ENCODE measurements around the gene SPECC1L. TPM values are rescaled to one million over a fixed set of nuclear protein-coding genes. Genes with fewer than 3 reads are reported as not detected.
A peak's percentile ranks its signal among the peaks of the same experiment; 100 is the strongest.
"Not testable (repeated sequence)": the region's sequence is repeated elsewhere in the genome, so short reads cannot be mapped to it uniquely, and the experiment has no call there.

SPECC1L gene
- total RNA-seq, 1 experiment from 2014 or later, result 14.1 TPM

DNA sequence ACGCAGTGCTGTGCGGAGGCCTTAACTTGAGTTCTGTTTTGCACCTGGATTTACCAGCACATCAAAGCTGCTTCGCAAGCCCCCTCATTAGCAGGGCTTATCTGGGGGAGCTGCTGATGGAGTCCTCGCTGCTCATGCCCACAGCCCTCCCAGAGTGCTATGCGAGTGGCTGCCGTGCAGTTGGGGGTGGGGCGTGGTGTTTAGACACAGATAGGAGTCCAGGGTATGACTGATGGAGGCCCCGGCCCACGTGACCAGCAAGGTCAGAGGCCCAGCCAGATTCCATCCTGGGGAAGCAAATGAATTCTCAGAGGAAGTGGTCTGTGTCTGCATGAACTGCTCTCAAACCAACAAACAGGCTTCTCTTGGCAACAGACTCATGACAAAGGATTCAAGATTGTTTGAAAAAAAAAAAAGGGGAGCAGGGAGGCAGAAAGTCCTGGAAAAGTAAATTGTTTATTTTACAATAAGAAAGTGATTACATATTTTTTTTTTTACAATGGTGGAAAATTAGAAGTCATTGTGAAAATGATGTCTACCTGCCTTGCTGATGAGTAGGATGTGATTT lies 6.2 kb upstream of the SPECC1L start:
- DNase-seq; H3K36me3 ChIP-seq (ENCODE audit: low read depth, low read length); H3F3A ChIP-seq (ENCODE audit: low read length, unreplicated experiment); H3K27me3 ChIP-seq (ENCODE audit: low read length); H2AFZ ChIP-seq (ENCODE audit: low read length); POLR2A ChIA-PET (ENCODE audit: unreplicated experiment); H3K4me3 ChIP-seq (ENCODE audit: low read length); H3K9me3 ChIP-seq (ENCODE audit: low read length); H3K4me2 ChIP-seq (ENCODE audit: low read length); H4K20me1 ChIP-seq (ENCODE audit: low read length); H3K4me1 ChIP-seq (ENCODE audit: insufficient read depth, low read length); intact Hi-C loops (cut with micrococcal nuclease); H3K27ac ChIP-seq (ENCODE audit: low read length); CTCF ChIA-PET; H3K9me2 ChIP-seq (replicated peaks; ENCODE audit: low read length); H3K9ac ChIP-seq (ENCODE audit: low read length); H3K79me2 ChIP-seq (ENCODE audit: low read length); BruUV-seq (replicated peaks); ATAC-seq: not testable (repeated sequence)

DNA sequence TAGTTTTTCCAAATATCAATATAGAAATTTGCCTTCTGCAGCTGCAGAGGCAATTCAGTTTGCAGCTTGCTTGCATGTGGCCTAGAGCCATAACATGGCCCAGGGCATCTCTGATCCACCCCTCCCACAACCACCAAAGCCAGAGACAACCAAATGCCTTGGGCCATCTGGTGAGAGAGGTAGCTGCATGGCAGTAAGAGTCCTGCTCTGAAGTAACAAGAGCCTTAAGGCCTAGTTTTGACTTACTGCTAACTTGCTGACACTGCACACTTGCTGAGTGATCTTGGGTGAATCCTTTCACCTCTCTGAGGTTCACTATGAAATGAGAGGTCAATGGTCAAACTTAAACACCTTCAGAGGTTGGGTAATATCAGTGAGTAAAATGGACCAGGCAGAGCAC lies 4.9 kb upstream of the SPECC1L start:
- DNase-seq, result no peak
- TF ChIP-seq, protein P1, sequence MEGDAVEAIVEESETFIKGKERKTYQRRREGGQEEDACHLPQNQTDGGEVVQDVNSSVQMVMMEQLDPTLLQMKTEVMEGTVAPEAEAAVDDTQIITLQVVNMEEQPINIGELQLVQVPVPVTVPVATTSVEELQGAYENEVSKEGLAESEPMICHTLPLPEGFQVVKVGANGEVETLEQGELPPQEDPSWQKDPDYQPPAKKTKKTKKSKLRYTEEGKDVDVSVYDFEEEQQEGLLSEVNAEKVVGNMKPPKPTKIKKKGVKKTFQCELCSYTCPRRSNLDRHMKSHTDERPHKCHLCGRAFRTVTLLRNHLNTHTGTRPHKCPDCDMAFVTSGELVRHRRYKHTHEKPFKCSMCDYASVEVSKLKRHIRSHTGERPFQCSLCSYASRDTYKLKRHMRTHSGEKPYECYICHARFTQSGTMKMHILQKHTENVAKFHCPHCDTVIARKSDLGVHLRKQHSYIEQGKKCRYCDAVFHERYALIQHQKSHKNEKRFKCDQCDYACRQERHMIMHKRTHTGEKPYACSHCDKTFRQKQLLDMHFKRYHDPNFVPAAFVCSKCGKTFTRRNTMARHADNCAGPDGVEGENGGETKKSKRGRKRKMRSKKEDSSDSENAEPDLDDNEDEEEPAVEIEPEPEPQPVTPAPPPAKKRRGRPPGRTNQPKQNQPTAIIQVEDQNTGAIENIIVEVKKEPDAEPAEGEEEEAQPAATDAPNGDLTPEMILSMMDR (conservative IDR thresholded peaks at IDR 0.05; ENCODE audit: low read depth, low read length), result no peak
- Histone ChIP-seq H3K36me3 (ENCODE audit: low read depth, low read length) (no peaks in the 10 kb centered on the region), H3F3A (ENCODE audit: low read length, unreplicated experiment) (no peaks in the 10 kb centered on the region), H3K4me2 (ENCODE audit: low read length) (no peak overlapping the region), H3K9ac (ENCODE audit: low read length) (no peak overlapping the region), H4K20me1 (ENCODE audit: low read length) (no peaks in the 10 kb centered on the region), H2AFZ (ENCODE audit: low read length) (no peak overlapping the region), H3K4me1 (ENCODE audit: insufficient read depth, low read length) (no peaks in the 10 kb centered on the region), H3K27ac (ENCODE audit: low read length) (no peak overlapping the region), H3K79me2 (ENCODE audit: low read length) (no peaks in the 10 kb centered on the region; the same call in 1 of the 2 replicates), H3K9me3 (ENCODE audit: low read length) (no peaks in the 10 kb centered on the region), H3K27me3 (ENCODE audit: low read length) (no peaks in the 10 kb centered on the region), H3K4me3 (ENCODE audit: low read length) (no peak overlapping the region), H3K9me2 (replicated peaks; ENCODE audit: low read length) (no peaks in the 10 kb centered on the region)
- ATAC-seq, result no peak
- intact Hi-C loops (cut with micrococcal nuclease), result no loop called here
- ChIA-PET CTCF (no interaction called here), POLR2A (ENCODE audit: unreplicated experiment) (no interaction called here)
- no TSS peak for BruUV-seq (replicated peaks)

DNA sequence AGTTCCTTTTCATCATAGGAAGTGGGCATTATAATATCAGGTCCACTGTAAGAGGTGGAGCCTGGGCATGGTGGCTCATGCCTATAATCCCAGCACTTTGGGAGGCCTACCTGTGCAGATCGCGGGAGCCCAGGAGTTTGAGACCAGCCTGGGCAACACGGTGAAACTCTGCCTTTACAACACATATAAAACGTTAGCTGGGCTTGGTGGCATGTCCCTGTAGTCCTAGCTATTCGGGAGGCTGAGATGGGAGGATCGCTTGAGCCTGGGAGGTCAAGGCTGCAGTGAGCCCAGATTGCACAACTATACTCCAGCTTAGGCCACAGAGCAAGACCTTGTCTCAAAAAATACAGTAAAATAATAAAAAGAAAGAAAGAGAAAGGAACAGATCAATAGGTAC lies 4.1 kb upstream of the SPECC1L start:
- H3K4me2 ChIP-seq (ENCODE audit: low read length); BruUV-seq (replicated peaks); H3K4me1 ChIP-seq (ENCODE audit: insufficient read depth, low read length); H3K9ac ChIP-seq (ENCODE audit: low read length); CTCF ChIA-PET; H3K9me3 ChIP-seq (ENCODE audit: low read length); H3K79me2 ChIP-seq (ENCODE audit: low read length); H4K20me1 ChIP-seq (ENCODE audit: low read length); DNase-seq; H3K27me3 ChIP-seq (ENCODE audit: low read length); H3F3A ChIP-seq (ENCODE audit: low read length, unreplicated experiment); ATAC-seq; H3K4me3 ChIP-seq (ENCODE audit: low read length); H3K27ac ChIP-seq (ENCODE audit: low read length); POLR2A ChIA-PET (ENCODE audit: unreplicated experiment); H2AFZ ChIP-seq (ENCODE audit: low read length); H3K9me2 ChIP-seq (replicated peaks; ENCODE audit: low read length); H3K36me3 ChIP-seq (ENCODE audit: low read depth, low read length); intact Hi-C loops (cut with micrococcal nuclease): not testable (repeated sequence)

DNA sequence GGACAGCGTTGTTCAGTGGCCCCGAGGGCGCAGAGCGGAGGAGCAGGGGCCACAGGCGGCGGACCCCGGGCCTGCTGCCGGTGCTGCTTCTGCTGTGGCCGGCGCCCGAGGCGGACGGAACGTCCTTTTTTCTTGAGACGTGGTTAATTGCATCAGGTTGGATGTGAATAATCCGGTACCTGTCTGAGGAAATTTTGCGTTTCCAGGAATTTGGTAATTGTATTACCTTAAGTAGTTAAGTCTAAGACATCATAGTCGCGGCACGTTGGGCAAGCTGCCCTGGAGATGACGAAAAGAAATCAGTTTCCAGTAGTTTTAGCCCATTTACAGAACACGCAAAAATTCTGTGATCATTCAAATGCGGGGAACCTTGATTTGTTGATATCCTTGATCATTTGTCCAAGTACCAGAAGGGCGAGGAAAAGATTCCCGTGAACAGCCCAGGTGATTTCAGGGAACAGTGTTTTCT lies 789 bp downstream of the SPECC1L start:
- no peaks in the 10 kb centered on the region for H3K9me3 ChIP-seq (ENCODE audit: low read length)
- no peaks in the 10 kb centered on the region for H3K9me2 ChIP-seq (replicated peaks; ENCODE audit: low read length)
- peak overlapping the region; percentile 83 for H3K4me2 ChIP-seq (ENCODE audit: low read length)
- BruUV-seq (replicated peaks), result no TSS peak
- no peaks in the 10 kb centered on the region for H3K27me3 ChIP-seq (ENCODE audit: low read length)
- DNase-seq (peak; percentile 16), ATAC-seq (no peak)
- ChIA-PET CTCF (no interaction called here), POLR2A (ENCODE audit: unreplicated experiment) (no interaction called here)
- peak overlapping the region; percentile 57 for H3K27ac ChIP-seq (ENCODE audit: low read length)
- intact Hi-C loops (cut with micrococcal nuclease), result loop anchor here (5.0 kb wide), 1 partner anchor 41 kb away; no protein-coding TSS in a partner anchor
- TF ChIP-seq EZH2 (IDR thresholded peaks at IDR 0.05; ENCODE audit: low read length, unreplicated experiment) (no peak), EZH2phosphoT487 (IDR thresholded peaks at IDR 0.05; ENCODE audit: borderline replicate concordance, low read length) (no peak)
- TF ChIP-seq, protein P1 (conservative IDR thresholded peaks at IDR 0.05; ENCODE audit: low read depth, low read length), result no peak
- H3F3A ChIP-seq (ENCODE audit: low read length, unreplicated experiment), result no peaks in the 10 kb centered on the region
- H3K4me1 ChIP-seq (ENCODE audit: insufficient read depth, low read length), result peaks cover 8% of the 10 kb centered on the region; the same call in 1 of the 2 replicates
- peak overlapping the region; percentile 94 for H3K9ac ChIP-seq (ENCODE audit: low read length)
- peak overlapping the region; percentile 90 for H2AFZ ChIP-seq (ENCODE audit: low read length)
- peaks cover 3% of the 10 kb centered on the region; the same call in 1 of the 2 replicates for H4K20me1 ChIP-seq (ENCODE audit: low read length)
- peaks cover 52% of the 10 kb centered on the region for H3K79me2 ChIP-seq (ENCODE audit: low read length)
- no peaks in the 10 kb centered on the region for H3K36me3 ChIP-seq (ENCODE audit: low read depth, low read length)
- peak overlapping the region; percentile 88 for H3K4me3 ChIP-seq (ENCODE audit: low read length)

DNA sequence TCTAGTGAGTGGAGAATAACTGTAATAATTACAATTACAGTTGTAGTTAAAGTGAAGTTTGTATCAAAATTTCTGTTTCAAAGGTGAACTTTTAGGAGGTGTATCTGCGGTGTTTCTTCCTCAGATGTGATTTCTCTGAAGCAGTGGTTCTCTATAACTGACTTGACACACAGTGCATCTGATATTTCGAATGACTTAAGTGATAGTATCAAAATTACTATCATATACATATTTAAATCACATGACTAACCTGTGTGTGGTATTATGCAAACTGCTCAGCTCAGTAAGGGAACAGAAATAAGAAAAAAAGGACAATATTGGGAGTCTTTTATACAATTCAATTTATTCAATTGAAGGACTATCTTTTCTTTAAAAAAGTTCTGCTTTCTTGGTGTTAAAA lies 2.4 kb downstream of the SPECC1L start:
- DNase-seq; H3K4me1 ChIP-seq (ENCODE audit: insufficient read depth, low read length); CTCF ChIA-PET; H3K36me3 ChIP-seq (ENCODE audit: low read depth, low read length); H3K27ac ChIP-seq (ENCODE audit: low read length); BruUV-seq (replicated peaks); POLR2A ChIA-PET (ENCODE audit: unreplicated experiment); H4K20me1 ChIP-seq (ENCODE audit: low read length); H3K9ac ChIP-seq (ENCODE audit: low read length); H3K9me2 ChIP-seq (replicated peaks; ENCODE audit: low read length); H3F3A ChIP-seq (ENCODE audit: low read length, unreplicated experiment); H3K27me3 ChIP-seq (ENCODE audit: low read length); ATAC-seq; H2AFZ ChIP-seq (ENCODE audit: low read length); H3K9me3 ChIP-seq (ENCODE audit: low read length): not testable (repeated sequence)
- intact Hi-C loops (cut with micrococcal nuclease), result loop anchor here (5.0 kb wide), 1 partner anchor 39 kb away; no protein-coding TSS in a partner anchor
- Histone ChIP-seq H3K4me2 (ENCODE audit: low read length) (peak overlapping the region; percentile 83), H3K4me3 (ENCODE audit: low read length) (peak overlapping the region; percentile 88; the same call in 1 of the 2 replicates), H3K79me2 (ENCODE audit: low read length) (peaks cover 54% of the 10 kb centered on the region)

All from PC-3 (cell line).